ENCODE results near the gene ANKEF1. TPM values are rescaled to one million over a fixed set of nuclear protein-coding genes. Genes with fewer than 3 reads are reported as not detected.

Gene ANKEF1
- total RNA-seq, 1 experiment from 2014 or later = 8.3 TPM

- H4K91ac ChIP-seq (ENCODE audit: insufficient read length, low read depth, low read length) = no peak overlapping the region
- H3K27me3 Mint-ChIP-seq (ENCODE audit: low read depth) = peaks cover 3% of the 10 kb centered on the region; the same call in 1 of the 2 replicates
- H3K27me3 ChIP-seq (ENCODE audit: insufficient read depth, low read length) = no peaks in the 10 kb centered on the region
- H3K4me1 Mint-ChIP-seq = no peaks in the 10 kb centered on the region
- H3K4me3 Mint-ChIP-seq = no peak overlapping the region
- no peak overlapping the region for H2BK120ac ChIP-seq (ENCODE audit: low read depth, low read length, poor library complexity, severe bottlenecking)
- no peak for TF ChIP-seq CTCF (conservative IDR thresholded peaks at IDR 0.05)
- no peak overlapping the region for H3K4ac ChIP-seq (ENCODE audit: low read depth, low read length)
- peaks cover 0 to 8% (median 1%) of the 10 kb centered on the region in 3 experiments; a peak in 1 of 7 replicates for H3K36me3 Mint-ChIP-seq (ENCODE audit: insufficient read depth in 1 of 3, low read depth in 3 of 3)
- no peak overlapping the region for H3K4me2 ChIP-seq (ENCODE audit: insufficient read depth, insufficient read length, low read length)
- no peak overlapping the region; a peak in 1 of 7 replicates for H3K27ac Mint-ChIP-seq
- H2BK15ac ChIP-seq (ENCODE audit: low read depth, low read length) = no peak overlapping the region
- H3T11ph ChIP-seq (ENCODE audit: low read length) = no peak overlapping the region
- H4K5ac ChIP-seq (ENCODE audit: insufficient read length, low read depth, low read length) = no peak overlapping the region
- no peak overlapping the region for H3K56ac ChIP-seq (ENCODE audit: insufficient read length, low read depth, low read length)
- no peak overlapping the region for H3K9ac ChIP-seq (ENCODE audit: extremely low read depth, insufficient read length, low read length)
- no peaks in the 10 kb centered on the region for H3K23me2 ChIP-seq (ENCODE audit: insufficient read length, low read depth, low read length, poor library complexity, severe bottlenecking)
- no peak overlapping the region for H2BK20ac ChIP-seq (ENCODE audit: low read depth, low read length, poor library complexity, severe bottlenecking)
- H2BK12ac ChIP-seq (ENCODE audit: insufficient read length, low read depth, low read length) = no peak overlapping the region
- H3K23ac ChIP-seq (ENCODE audit: insufficient read length, low read depth, low read length) = no peak overlapping the region
- H4K8ac ChIP-seq (replicated peaks; ENCODE audit: insufficient read length, low read depth, low read length) = no peak overlapping the region
- H3K4me1 ChIP-seq (ENCODE audit: insufficient read depth, low read length) = no peaks in the 10 kb centered on the region
- no peak overlapping the region for H3K14ac ChIP-seq (ENCODE audit: insufficient read depth, low read length)
- H4K20me1 ChIP-seq (ENCODE audit: control insufficient read depth, insufficient read depth, insufficient read length) = no peaks in the 10 kb centered on the region
- no peak overlapping the region for H2AK5ac ChIP-seq (ENCODE audit: insufficient read length, low read length)
- no peaks in the 10 kb centered on the region for H3K79me2 ChIP-seq (ENCODE audit: insufficient read depth, low read length)
- DNase-seq = no peak
- no peak overlapping the region for H2BK5ac ChIP-seq (ENCODE audit: insufficient read length, low read length)
- no peak overlapping the region for H3K18ac ChIP-seq (ENCODE audit: insufficient read length, low read depth, low read length)
- peaks cover 0 to 7% of the 10 kb centered on the region in 2 experiments; a peak in 2 of 5 replicates for H3K9me3 Mint-ChIP-seq
- H3K9me3 ChIP-seq (ENCODE audit: control insufficient read depth, low read depth, low read length) = no peaks in the 10 kb centered on the region
- WGBS (ENCODE audit: extremely low coverage, insufficient read length, low lambda C conversion rate) = no CpG with 5 or more reads among the region's 2 CpGs
- no peak overlapping the region for H2AFZ ChIP-seq (ENCODE audit: low read length)
- H3K27ac ChIP-seq (ENCODE audit: insufficient read length, low read depth, low read length) = no peak overlapping the region
- no peaks in the 10 kb centered on the region for H3K79me1 ChIP-seq (ENCODE audit: insufficient read depth, low read depth, low read length, poor library complexity, severe bottlenecking)
Measured at GRCh38 chr20:10022625-10023024, 12.2 kb upstream of the ANKEF1 start.

All from H9 (cell line).